Subcutaneous adipose tissue (tissue), 4 donors: ENCODE results near the gene TCAP. TPM values are rescaled to one million over a fixed set of nuclear protein-coding genes. Genes with fewer than 3 reads are reported as not detected.

ENCODE experiments used
- CTCF ChIP-seq: fragments of 450-650 bp; IDR thresholded peaks from one replicate; pipeline ENCODE4 v1.5.1; 2016; ENCODE audit warnings: low read depth, mild to moderate bottlenecking, control low read depth, antibody characterized with exemption, moderate library complexity
- total RNA-seq, 4 donors: library from RNA; depleted of rRNA; stranded (reverse); fragments of >200 nt; gene quantifications; one replicate each; pipeline ENCODE4 v1.1.0, GENCODE V29; 2016

The TCAP gene
- total RNA-seq, 4 donors from 2014 or later: 0.33 to 6.8 (median 0.66) TPM; not detected in 1

- no peak for TF ChIP-seq CTCF
These were observed 38.8 kb downstream of the TCAP start for GRCh38 chr17:39703913-39704312.

DNA sequence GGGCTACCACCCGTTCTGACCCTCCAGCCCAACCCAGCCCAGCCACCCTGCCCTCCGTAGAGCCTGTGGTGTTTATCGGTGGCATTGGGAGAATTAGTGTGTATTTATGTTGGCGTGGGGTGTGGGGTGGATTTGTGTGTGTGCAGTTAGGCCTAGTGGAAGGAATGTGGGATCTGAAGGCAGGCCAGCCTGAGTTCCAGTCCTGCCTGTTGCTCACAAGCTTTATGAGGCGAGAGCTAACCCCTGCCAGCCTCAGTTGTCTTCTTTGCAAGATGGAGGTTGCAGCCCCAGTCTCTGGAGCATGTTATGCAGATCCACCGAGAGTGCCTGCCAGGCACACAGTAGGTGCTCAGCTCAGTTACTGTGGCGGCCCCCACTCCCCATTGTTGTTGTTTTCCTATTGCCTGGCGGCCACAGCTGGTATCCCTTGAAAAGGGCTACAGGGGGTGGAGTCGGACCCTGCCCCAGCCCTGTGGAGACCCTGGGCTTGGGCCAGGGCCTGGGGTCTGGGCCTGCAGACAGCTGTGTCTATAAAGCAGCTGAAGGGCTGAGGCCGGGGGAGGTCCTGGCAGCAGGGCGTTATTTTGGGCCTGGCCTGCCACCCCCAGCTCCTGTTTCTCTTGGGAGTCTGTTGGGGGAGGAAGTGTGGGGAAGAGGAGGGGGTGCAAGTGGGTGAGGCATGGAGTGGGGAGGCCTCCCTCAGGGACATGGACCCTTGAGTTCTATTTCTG is 39.8 kb downstream of the TCAP start:
- no peak for TF ChIP-seq CTCF

DNA sequence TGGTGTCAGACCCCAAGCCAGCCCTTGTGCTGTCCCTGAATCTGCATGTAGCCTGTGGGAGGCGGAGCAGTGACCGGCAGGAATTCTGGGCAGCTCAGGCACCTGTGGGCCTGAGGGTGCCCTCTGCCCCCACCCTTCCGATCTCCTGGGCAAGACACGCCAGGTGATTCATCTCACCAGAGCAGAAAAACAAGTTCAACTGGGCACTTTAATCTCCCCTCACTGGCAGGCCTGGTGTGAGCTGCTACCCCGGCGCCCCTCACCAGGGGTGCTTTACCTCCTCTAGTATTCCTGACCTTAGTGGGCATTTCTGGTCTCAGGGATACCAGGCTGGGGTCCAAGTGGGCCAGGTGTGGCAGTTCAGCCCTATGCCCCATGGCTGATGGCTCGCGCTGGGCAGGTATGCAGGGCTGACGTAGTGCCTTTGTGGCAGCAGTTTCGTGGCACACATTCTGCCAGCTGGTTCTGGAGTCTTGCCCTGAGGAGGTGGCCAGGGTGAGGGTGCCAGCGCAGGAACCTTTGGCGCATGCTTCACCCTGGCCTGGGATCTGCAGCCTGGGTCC is 40.7 kb downstream of the TCAP start:
- TF ChIP-seq CTCF: no peak

DNA sequence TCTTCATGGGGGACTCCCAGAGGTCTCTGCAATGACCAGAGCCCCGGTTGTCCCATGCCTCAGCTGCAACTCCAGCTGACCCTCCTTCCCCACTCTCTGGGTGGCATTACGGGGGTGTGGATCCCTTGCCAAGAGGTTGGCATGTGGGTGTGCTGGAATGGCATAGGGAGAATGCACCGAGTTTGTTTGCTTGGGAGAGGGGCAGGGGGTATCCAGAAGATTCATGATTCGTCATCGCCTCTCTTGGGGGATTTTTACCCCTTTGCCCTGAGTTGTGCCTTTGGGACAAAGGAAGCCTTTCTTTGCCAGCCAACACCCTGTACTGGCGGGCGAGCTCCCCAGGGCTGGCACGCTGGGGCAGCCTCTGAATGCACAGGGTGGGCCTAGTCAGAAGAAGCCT is 41.2 kb downstream of the TCAP start:
- TF ChIP-seq CTCF: no peak

- TF ChIP-seq CTCF: no peak
These were observed 41.8 kb downstream of the TCAP start for GRCh38 chr17:39706921-39707337.

DNA sequence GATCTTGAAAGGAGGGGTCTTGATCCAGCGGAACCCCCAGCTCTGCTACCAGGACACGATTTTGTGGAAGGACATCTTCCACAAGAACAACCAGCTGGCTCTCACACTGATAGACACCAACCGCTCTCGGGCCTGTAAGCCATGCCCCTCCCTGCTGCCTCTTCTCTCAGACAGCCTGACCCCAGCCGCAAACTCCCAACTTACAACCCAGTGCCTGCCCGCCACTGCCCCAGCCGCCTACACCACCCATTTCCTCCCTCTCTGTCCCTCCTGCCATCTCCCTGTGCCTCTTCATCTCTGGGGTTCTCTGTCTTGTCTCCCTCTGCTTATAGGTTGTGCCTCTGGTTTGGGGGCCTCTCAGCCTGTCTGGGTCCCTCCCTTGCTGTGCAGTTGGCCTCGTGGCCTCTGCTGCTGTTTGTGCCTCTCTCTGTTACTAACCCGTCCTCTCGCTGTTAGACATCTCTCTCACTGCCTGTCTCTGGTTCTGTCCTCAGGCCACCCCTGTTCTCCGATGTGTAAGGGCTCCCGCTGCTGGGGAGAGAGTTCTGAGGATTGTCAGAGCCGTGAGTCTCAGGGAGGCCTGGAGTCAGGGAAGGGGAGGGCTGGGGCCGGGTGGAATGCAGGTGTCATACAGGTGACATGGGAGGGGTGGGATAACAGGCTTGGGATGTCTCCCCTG is 44.3 kb downstream of the TCAP start:
- TF ChIP-seq CTCF: no peak

DNA sequence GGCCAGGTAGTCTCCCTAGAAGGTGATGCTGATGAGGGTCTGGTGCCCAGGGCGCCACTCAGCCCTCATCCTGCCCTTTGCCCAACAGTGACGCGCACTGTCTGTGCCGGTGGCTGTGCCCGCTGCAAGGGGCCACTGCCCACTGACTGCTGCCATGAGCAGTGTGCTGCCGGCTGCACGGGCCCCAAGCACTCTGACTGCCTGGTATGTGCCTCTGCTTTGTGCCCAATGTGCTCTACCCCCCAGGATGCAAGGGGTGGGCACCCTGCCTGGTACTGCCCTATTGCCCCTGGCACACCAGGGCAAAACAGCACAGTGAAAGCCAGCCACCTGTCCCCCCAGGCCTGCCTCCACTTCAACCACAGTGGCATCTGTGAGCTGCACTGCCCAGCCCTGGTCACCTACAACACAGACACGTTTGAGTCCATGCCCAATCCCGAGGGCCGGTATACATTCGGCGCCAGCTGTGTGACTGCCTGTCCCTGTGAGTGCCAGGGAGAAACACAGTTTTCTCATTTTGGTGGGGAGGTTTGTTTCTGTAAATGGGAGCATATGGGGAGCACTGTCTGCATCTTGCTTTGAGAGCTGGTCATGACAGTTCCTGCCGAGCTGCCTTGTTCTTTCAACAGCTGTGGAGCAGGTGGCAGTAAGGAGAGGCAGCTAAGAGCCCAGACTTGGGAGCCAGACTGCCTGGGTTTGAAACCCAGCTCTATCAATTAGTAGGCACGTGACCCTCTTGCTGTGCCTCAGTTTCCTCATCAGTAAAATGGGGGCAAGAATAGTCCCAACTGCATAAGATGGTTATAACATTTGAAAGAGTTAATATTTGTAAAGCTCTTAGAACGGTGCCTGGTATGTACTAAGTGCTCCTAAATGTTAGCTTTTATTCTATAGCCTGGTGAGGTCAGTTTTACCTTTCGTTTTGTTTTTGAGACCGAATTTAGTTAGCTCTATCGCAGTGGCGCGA is 45.1 kb downstream of the TCAP start:
- no peak for TF ChIP-seq CTCF
